ENCODE results near the gene LGALS7. TPM values are rescaled to one million over a fixed set of nuclear protein-coding genes. Genes with fewer than 3 reads are reported as not detected.

Gene LGALS7
- total RNA-seq, 1 donor from 2014 or later: not detected

DNA sequence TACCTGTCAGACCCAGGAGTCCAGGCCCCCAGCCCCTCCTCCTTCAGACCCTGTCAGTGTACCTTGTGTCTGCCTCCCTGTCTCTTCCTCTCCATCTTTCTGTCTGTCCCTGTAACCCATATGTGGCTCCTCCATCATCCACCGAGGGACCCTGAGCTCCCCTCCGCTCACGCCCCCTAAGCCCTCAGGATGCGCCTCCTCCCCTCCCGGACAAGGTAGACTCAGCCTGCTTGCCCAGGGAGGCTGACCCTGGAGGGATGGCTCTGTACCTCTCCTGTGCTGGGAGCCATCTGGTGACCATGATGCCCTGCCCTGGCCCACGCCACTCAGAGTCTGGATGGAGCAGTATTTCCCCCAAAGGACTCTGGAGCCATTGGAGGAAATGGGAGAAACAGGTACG is 28.0 kb downstream of the LGALS7 start:
- no peak for DNase-seq
- no peak overlapping the region for H3K27ac Mint-ChIP-seq (ENCODE audit: unreplicated experiment)
- no peaks in the 10 kb centered on the region for H3K4me1 Mint-ChIP-seq (ENCODE audit: low read depth, unreplicated experiment)

DNA sequence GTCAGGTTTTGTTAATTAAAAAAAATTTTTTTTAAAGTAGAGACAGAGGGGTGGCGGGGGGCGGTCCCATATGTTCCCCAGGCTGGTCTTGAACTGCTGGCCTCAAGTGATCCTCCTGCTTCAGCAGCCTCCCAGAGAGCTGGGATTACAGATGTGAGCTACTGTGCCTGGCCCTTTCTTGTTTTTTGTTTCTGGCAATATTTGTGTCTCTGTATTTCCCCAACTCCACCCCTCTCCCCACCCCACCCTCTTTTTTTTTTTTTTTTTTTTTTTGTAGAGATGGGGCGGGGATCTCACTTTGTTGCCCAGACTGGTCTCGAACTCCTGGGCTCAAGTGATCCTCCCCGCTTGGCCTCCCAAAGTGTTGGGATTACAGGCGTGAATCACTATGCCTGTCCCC is 28.4 kb downstream of the LGALS7 start:
- Mint-ChIP-seq H3K4me1 (ENCODE audit: low read depth, unreplicated experiment) (no peaks in the 10 kb centered on the region), H3K27ac (ENCODE audit: unreplicated experiment) (no peak overlapping the region), H3K36me3 (ENCODE audit: unreplicated experiment) (no peaks in the 10 kb centered on the region), H3K4me3 (ENCODE audit: unreplicated experiment) (no peak overlapping the region), H3K9me3 (ENCODE audit: unreplicated experiment) (peaks cover 4% of the 10 kb centered on the region), H3K27me3 (ENCODE audit: unreplicated experiment) (peaks cover 2% of the 10 kb centered on the region)
- TF ChIP-seq, protein P1, sequence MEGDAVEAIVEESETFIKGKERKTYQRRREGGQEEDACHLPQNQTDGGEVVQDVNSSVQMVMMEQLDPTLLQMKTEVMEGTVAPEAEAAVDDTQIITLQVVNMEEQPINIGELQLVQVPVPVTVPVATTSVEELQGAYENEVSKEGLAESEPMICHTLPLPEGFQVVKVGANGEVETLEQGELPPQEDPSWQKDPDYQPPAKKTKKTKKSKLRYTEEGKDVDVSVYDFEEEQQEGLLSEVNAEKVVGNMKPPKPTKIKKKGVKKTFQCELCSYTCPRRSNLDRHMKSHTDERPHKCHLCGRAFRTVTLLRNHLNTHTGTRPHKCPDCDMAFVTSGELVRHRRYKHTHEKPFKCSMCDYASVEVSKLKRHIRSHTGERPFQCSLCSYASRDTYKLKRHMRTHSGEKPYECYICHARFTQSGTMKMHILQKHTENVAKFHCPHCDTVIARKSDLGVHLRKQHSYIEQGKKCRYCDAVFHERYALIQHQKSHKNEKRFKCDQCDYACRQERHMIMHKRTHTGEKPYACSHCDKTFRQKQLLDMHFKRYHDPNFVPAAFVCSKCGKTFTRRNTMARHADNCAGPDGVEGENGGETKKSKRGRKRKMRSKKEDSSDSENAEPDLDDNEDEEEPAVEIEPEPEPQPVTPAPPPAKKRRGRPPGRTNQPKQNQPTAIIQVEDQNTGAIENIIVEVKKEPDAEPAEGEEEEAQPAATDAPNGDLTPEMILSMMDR (IDR thresholded peaks at IDR 0.05; ENCODE audit: partially characterized antibody, unreplicated experiment): no peak
- no peak for DNase-seq

More for the DNA sequence above, 28.0 kb downstream of the LGALS7 start:
- Mint-ChIP-seq H3K27me3 (ENCODE audit: unreplicated experiment) (peaks cover 2% of the 10 kb centered on the region), H3K36me3 (ENCODE audit: unreplicated experiment) (no peaks in the 10 kb centered on the region), H3K4me3 (ENCODE audit: unreplicated experiment) (no peak overlapping the region), H3K9me3 (ENCODE audit: unreplicated experiment) (peaks cover 4% of the 10 kb centered on the region)
- TF ChIP-seq, protein P1 (IDR thresholded peaks at IDR 0.05; ENCODE audit: partially characterized antibody, unreplicated experiment): no peak

- H3K9me3 Mint-ChIP-seq (ENCODE audit: unreplicated experiment): peaks cover 4% of the 10 kb centered on the region
- no peaks in the 10 kb centered on the region for H3K36me3 Mint-ChIP-seq (ENCODE audit: unreplicated experiment)
- no peak for DNase-seq
- H3K4me1 Mint-ChIP-seq (ENCODE audit: low read depth, unreplicated experiment): no peaks in the 10 kb centered on the region
- H3K27me3 Mint-ChIP-seq (ENCODE audit: unreplicated experiment): peaks cover 2% of the 10 kb centered on the region
- no peak within 1 kb of the TSS for H3K27ac Mint-ChIP-seq (ENCODE audit: unreplicated experiment)
- TF ChIP-seq, protein P1 (IDR thresholded peaks at IDR 0.05; ENCODE audit: partially characterized antibody, unreplicated experiment): no peak
- no peak within 1 kb of the TSS for H3K4me3 Mint-ChIP-seq (ENCODE audit: unreplicated experiment)
These were observed 29.0 kb downstream of the LGALS7 start, which contains the start of gene CAPN12 for GRCh38 chr19:38744298-38744681. TSS of gene CAPN12 (minus strand) at chr19:38744474. CDS start at chr19:38744165, 309 bp downstream.

DNA sequence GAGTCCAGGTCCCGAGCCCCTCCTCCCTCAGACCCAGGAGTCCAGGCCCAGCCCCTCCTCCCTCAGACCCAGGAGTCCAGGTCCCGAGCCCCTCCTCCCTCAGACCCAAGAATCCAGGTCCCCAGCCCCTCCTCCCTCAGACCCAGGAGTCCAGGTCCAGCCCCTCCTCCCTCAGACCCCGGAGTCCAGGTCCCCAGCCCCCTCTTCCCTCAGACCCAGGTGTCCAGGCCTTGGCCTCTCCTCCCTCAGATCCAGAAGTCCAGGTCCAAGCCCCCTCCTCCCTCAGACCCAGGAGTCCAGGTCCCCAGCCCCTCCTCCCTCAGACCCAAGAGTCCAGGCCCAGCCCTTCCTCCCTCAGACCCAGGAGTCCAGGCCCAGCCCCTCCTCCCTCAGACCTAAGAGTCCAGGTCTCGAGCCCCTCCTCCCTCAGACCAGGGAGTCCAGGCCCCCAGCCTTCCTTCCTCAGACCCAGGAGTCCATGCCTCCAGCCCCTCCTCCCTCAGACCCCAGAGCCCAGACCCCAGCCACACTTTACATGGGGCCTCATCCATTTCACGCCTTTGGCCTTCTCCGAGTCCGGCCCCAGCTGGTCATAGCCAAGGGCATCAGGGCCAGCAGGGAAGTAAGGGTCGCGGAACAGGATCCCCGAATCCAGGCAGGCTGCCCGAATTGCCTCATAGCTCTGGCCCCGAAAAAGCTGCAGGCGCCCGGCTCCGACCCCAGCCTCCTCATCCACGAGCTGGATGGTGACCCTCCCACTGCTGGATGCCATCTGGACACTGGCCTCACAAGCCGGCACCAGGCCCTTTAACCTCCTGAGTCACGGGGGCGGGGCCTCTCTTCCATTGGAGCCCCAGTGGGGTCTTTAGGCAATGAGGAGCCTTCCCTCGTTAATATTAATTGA is 29.7 kb downstream of the LGALS7 start:
- TF ChIP-seq, protein P1 (IDR thresholded peaks at IDR 0.05; ENCODE audit: partially characterized antibody, unreplicated experiment): no peak
- no peak for DNase-seq
- no peak overlapping the region for H3K4me3 Mint-ChIP-seq (ENCODE audit: unreplicated experiment)
- peaks cover 4% of the 10 kb centered on the region for H3K9me3 Mint-ChIP-seq (ENCODE audit: unreplicated experiment)
- peaks cover 3% of the 10 kb centered on the region for H3K27me3 Mint-ChIP-seq (ENCODE audit: unreplicated experiment)
- no peak overlapping the region for H3K27ac Mint-ChIP-seq (ENCODE audit: unreplicated experiment)
- peaks cover 3% of the 10 kb centered on the region for H3K36me3 Mint-ChIP-seq (ENCODE audit: unreplicated experiment)
- H3K4me1 Mint-ChIP-seq (ENCODE audit: low read depth, unreplicated experiment): no peaks in the 10 kb centered on the region

DNA sequence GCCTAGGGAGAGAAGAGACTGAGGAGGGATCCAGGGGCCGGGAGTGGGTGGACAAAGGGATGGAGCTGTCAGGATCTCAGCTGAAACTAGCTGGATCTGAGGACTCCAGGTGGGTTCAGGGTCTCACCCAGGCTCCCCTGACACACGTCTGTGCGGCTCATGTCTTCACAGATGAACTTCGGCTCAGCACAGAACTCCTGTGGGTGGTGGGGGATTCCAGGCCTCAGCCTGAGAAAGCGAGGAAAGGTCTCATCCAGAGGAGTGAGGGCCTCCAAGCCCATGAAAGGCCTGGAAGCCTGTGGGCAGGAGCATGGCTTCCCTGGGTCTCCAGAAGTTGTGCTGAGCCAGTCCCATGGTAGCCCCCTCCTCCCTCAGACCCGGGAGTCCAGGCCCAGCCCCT is 30.4 kb downstream of the LGALS7 start:
- DNase-seq: no peak
- Mint-ChIP-seq H3K36me3 (ENCODE audit: unreplicated experiment) (peaks cover 5% of the 10 kb centered on the region), H3K9me3 (ENCODE audit: unreplicated experiment) (peaks cover 5% of the 10 kb centered on the region), H3K4me1 (ENCODE audit: low read depth, unreplicated experiment) (no peaks in the 10 kb centered on the region), H3K27ac (ENCODE audit: unreplicated experiment) (no peak overlapping the region), H3K27me3 (ENCODE audit: unreplicated experiment) (peaks cover 5% of the 10 kb centered on the region), H3K4me3 (ENCODE audit: unreplicated experiment) (no peak overlapping the region)
- TF ChIP-seq, protein P1 (IDR thresholded peaks at IDR 0.05; ENCODE audit: partially characterized antibody, unreplicated experiment): no peak
